GM21423 (cell line): ENCODE results near the gene GYPB.
"Not testable (repeated sequence)": the region's sequence is repeated elsewhere in the genome, so short reads cannot be mapped to it uniquely, and the experiment has no call there.

Experiments
- ATAC-seq: cut with Tn5 transposase; IDR thresholded peaks from one replicate; pipeline ENCODE4 v1.9.1; 2021; ENCODE audit warnings: mild to moderate bottlenecking, moderate library complexity; ENCODE audit not compliant: unreplicated experiment

The GYPB gene

DNA sequence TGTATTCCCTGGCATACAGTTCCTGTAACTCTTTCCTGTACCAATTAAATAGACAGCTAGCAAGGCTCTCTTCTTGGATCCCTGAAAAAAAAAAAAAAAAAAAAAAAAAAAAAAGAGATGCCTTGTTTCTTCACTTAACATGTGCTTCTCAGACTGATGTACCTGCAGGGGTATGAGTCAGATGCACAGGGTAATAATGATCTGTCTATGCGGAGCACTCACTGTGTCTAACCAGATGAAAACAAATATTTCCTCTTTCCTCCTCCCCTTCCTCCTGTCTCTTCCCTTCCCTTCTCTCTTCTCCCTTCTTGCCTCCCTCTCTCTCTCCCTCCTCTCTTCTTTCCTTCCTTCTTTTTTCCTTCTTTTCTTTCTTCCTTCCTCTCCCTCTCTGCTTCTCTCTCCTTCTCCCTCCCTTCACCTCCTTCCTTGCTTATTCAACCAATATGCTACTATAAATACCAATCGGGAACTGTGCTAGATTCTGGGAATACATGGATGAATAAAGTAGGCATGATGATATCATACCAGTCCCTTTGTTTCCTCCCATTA, 3.0 kb downstream of the GYPB start:
- ATAC-seq: not testable (repeated sequence)

DNA sequence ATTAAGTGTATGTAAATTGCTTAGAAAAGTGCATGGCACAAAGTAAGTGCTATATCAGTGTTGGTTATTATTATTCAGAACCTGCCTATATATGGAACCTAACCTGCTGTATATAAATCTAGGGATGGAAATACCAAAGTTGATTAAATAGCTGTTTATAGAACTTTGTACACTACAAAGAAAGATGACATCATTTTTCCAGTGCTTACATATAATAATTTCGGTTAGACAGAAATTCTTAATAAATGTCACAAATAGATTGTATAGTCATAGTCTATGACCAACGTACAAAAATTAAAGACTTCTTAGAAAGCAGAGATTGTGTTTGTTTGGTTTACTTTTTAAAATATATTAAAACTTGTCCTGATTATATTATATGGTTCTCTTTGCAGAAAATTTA, 4.4 kb downstream of the GYPB start:
- no peak for ATAC-seq

DNA sequence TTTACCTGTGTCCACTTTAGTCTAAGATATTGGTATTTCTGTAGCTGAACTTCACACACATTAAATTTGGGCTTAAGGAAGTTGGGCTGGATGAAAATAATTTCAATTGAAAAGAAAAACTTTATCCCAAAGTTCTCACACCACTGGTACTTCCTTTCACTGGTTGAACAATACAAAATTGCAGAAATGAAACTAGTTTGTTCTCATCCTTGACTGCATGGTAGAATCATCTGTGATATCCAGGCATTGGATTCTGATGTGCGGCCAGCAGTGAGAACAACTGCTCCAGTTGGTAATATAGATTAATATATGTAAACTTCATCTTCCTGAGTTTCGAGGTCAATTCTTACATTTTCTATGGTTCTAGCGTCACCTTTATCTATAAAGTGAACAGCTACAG, 10.6 kb downstream of the GYPB start:
- ATAC-seq: not testable (repeated sequence)

DNA sequence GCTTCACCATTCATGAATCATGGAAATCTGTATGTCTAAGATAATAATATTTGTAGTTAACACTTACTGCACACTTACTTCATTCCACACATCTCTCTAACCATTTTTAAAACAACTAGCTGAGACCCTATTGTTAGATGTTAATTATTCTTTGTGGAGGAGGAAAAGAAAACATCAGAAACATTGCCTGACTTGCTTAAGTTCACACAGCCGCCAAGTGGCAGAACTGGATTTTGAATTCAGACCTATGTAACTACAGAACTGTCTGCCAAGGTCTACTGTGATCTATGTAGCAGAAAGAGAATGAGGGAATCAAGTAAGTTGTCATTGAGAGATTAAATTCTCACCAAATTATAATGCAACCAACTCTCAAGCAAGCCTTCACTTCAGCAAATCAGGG, 11.2 kb downstream of the GYPB start:
- ATAC-seq: not testable (repeated sequence)

GRCh38 chr4:144006200-144006803, 12.9 kb downstream of the GYPB start:
- ATAC-seq: not testable (repeated sequence)

DNA sequence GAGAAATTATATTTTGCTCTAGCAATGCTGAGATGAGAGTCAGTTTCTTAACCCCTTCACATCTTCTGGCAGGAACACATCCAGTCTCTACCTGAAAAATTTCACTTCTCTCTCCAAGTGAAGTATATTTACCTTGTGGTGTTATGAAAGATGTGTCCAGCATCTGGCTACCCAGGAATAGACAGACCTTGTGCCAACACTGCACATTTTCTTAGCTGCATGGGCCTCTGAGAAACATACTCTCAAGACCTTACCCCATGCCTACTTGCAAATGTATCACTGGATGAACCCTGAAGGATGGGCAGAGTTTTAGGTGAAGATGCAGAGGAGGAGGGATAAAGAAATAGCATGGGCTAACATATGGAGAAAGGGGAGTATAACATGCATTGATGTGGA, 13.6 kb downstream of the GYPB start:
- ATAC-seq: not testable (repeated sequence)

DNA sequence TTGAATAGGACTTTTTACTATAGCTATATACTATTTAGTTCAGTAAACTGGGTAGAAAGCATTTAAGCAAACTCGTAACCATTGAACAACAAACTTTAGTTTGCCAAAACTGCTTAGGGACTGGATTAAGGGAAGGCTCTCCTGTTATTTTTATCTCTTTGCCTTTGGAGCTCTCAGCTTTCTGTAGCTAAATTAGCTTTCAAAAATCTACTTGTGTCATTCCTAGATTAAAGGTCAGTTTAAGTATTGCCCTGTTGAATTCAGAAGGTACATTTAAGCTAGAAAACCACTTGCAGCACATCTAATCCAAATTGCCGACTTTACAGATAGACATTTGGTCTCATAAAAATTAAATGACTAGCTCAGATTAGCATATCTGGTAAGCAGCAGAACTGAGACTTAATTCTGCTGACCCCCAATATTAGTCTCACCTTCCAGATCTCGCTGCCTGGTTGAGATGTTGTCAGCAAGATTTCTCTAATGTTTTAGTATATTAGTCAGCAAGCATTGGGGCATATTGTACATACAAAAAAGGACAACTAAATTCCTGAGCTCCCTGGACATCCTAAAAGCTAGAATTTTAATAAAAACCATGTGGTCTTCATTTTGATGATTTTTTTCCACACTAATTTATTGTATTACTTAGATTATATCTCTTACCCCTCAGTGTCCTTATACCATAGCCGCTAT, 14.2 kb downstream of the GYPB start:
- not testable (repeated sequence) for ATAC-seq

GRCh38 chr4:144003890-144004265, 15.3 kb downstream of the GYPB start:
- ATAC-seq: not testable (repeated sequence)

- not testable (repeated sequence) for ATAC-seq
These were observed 15.8 kb downstream of the GYPB start for GRCh38 chr4:144003205-144003889.

DNA sequence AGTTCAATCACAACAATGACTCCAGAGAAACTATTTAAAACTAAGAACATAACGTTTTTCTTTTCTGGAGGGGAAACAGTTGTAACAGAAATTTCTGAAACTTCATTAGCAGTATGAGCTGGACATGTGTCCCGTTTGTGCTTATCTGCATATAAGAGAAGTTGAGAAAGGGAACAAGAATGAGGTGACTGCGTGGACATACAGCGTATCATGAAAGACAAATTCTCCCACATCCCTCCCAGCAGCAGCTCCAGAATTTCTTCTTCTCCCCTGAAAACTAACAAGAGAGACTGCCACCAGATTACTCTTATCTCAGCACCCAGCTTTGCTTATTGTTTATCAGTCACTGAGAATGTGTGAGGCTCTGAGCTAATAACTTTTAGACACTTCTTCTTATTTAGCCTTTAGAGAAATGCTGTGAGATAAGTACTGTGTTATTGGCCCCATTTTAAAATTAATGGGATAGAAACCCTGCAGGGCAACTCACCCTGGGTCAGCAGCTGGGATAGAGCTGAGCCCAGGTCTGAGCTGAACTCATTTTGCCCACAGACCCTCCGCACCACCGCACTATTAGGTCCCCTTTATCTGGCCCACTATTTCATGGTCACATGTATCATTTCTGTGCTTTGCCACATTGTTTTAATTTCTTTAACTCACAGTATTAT, 18.7 kb downstream of the GYPB start:
- ATAC-seq: not testable (repeated sequence)

DNA sequence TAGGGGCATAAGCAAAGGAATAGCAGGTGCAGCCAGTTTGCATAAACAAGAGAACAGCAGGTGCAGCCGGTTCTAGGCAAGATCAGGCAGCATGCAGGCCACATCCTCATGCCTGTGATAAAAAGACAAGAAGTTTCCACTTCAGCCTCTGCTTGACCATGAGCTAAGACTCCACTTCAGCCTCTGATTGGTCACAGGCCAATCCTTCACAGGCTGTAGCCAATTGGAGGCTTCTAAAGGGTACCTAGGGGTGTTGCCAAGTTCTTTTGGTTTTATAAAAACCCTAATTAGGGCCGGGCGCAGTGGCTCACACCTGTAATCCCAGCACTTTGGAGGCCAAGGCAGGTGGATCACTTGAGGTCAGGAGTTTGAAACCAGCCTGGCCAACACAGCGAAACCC, 23.0 kb downstream of the GYPB start:
- ATAC-seq: not testable (repeated sequence)

GRCh38 chr4:143991761-143992160, 27.4 kb downstream of the GYPB start:
- ATAC-seq: not testable (repeated sequence)

DNA sequence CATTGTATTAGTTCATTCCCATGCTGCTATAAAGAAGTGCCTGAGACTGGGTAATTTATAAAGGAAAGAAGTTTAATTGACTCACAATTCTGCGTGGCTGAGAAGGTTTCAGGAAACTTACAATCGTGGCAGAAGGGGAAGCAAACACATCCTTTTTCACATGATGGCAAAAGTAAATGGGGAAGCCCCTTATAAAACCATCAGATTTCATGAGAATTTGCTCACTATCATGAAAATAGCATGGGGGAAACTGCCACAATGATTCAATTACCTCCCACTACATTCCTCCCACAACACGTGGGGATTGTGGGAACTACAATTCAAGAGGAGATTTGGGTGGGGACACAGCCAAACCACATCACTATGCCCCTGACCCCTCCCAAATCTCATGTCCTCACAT, 28.5 kb downstream of the GYPB start:
- ATAC-seq: not testable (repeated sequence)

- no peak for ATAC-seq
These were observed 33.0 kb downstream of the GYPB start for GRCh38 chr4:143986180-143986579.

DNA sequence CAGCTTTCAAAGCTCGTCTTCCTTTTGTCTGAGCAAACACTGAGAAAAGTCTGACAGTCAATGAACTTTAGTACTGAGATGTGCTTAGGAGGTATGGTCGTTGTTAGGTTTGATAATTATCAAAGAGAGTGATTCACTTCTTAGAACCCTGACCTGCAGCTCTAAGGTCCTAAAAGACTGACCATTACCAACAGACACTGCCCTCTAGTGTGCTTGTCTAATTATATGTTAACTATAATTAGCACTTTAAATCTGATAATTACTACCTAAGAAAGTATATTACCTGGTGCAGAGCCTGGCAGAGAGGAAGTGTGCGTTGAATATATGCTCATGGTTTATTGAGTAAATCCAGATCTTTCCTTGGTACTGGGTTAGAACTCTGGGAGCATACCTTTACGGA, 38.4 kb downstream of the GYPB start:
- ATAC-seq: not testable (repeated sequence)

DNA sequence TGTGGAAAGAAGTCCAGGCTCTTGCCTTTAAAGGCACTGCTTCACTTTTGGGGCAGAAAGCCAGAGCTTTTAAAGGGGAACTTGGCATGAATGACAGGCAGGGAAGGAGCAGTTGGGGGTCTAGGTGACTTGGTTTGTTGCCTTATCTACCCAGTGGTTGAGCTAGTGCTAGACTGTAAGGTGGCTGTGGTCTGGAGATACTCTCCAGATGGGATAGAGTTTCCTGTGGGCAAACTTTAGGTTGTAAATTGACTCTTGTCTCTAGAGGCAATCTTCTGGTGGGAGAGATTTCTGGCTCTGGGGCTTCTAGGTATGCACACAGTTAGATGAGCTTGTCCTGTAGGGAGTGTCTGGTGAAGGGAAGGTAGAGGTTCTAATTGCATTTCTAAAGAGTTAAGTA, 43.7 kb downstream of the GYPB start:
- not testable (repeated sequence) for ATAC-seq

DNA sequence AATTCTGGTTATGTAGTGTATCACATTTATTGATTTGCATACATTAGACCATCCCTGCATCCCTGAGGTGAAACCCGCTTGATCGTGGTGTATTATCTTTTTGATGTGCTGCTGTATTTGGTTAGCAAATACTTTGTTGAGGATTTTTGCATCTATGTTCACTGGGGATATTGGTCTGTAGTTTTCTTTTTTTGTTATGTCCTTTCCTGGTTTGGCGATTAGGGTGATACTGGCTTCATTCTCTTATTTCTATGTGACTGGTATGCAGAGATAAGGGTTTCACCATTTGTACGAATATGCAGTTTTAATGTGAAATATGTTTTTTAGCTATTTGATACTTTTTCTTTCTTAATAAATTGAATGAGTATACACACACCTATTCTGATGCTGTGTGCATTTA, 45.2 kb downstream of the GYPB start:
- ATAC-seq: not testable (repeated sequence)

- ATAC-seq: no peak
These were observed 58.1 kb downstream of the GYPB start for GRCh38 chr4:143961075-143961474.

GRCh38 chr4:143955306-143955705, 63.9 kb downstream of the GYPB start:
- not testable (repeated sequence) for ATAC-seq

- ATAC-seq: not testable (repeated sequence)
These were observed 67.7 kb downstream of the GYPB start for GRCh38 chr4:143951458-143951972.

- not testable (repeated sequence) for ATAC-seq
These were observed 68.2 kb downstream of the GYPB start for GRCh38 chr4:143950967-143951366.
